ENCODE measurements around the gene HDGFL1. TPM values are rescaled to one million over a fixed set of nuclear protein-coding genes. Genes with fewer than 3 reads are reported as not detected.

The HDGFL1 gene
- total RNA-seq, 1 donor: not detected

- no peaks in the 10 kb centered on the region for H3K79me2 ChIP-seq (ENCODE audit: insufficient read depth, low read length)
- no peaks in the 10 kb centered on the region for H3K4me1 ChIP-seq (ENCODE audit: insufficient read depth, low read length)
- no peak overlapping the region for H2AFZ ChIP-seq (ENCODE audit: low read length)
- H3K27ac ChIP-seq (ENCODE audit: low read depth, low read length): no peak overlapping the region
- H3K4me2 ChIP-seq (ENCODE audit: insufficient read depth, low read length): no peak overlapping the region
- no peaks in the 10 kb centered on the region for H4K20me1 ChIP-seq (ENCODE audit: insufficient read depth, low read length)
- no peak for DNase-seq (ENCODE audit: insufficient read length, low spot score, missing footprints)
- H3K4me3 ChIP-seq (ENCODE audit: insufficient read depth, low read length): no peak overlapping the region
- no peaks in the 10 kb centered on the region for H3K36me3 ChIP-seq (ENCODE audit: insufficient read depth, low read length)
- no peak for TF ChIP-seq CTCF (IDR thresholded peaks at IDR 0.05; ENCODE audit: extremely low read depth, low read depth, low read length)
- H3K9me3 ChIP-seq (ENCODE audit: low read depth, low read length): no peaks in the 10 kb centered on the region
- no peaks in the 10 kb centered on the region for H3K27me3 ChIP-seq (ENCODE audit: insufficient read depth, low read length)
Measured at GRCh38 chr6:22558288-22558882, 11.0 kb upstream of the HDGFL1 start.

DNA sequence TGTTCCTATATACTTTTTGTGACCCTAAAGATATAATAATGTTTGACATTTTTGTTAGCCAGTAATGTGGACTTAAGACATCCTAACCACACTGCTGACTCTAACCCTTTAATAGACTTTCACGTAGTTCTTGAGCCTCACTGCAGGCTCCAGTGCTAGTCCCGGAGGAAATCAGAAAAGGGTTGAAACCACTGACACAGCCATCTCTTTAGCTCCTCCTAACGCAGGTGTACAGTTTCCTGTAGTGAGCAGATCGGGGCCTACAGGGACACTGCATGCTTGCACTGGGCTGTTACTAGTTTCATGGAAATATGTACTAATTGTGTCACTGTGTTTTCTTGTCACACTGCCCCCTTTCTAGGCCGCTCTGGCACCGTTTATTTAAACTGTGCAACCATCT, 512 bp upstream of the HDGFL1 start:
- Histone ChIP-seq H4K20me1 (ENCODE audit: insufficient read depth, low read length) (no peaks in the 10 kb centered on the region), H3K4me1 (ENCODE audit: insufficient read depth, low read length) (no peaks in the 10 kb centered on the region), H3K9me3 (ENCODE audit: low read depth, low read length) (no peaks in the 10 kb centered on the region), H3K4me2 (ENCODE audit: insufficient read depth, low read length) (no peak overlapping the region), H2AFZ (ENCODE audit: low read length) (no peak overlapping the region), H3K36me3 (ENCODE audit: insufficient read depth, low read length) (no peaks in the 10 kb centered on the region), H3K79me2 (ENCODE audit: insufficient read depth, low read length) (no peaks in the 10 kb centered on the region), H3K4me3 (ENCODE audit: insufficient read depth, low read length) (no peak overlapping the region), H3K27me3 (ENCODE audit: insufficient read depth, low read length) (no peaks in the 10 kb centered on the region), H3K27ac (ENCODE audit: low read depth, low read length) (no peak overlapping the region)
- TF ChIP-seq CTCF (IDR thresholded peaks at IDR 0.05; ENCODE audit: extremely low read depth, low read depth, low read length): no peak
- peak; percentile 42 for DNase-seq (ENCODE audit: insufficient read length, low spot score, missing footprints)

GRCh38 chr6:22570185-22570551, 802 bp downstream of the HDGFL1 start:
- Histone ChIP-seq H2AFZ (ENCODE audit: low read length) (no peak overlapping the region), H3K36me3 (ENCODE audit: insufficient read depth, low read length) (no peaks in the 10 kb centered on the region), H3K27ac (ENCODE audit: low read depth, low read length) (no peak overlapping the region), H4K20me1 (ENCODE audit: insufficient read depth, low read length) (no peaks in the 10 kb centered on the region), H3K9me3 (ENCODE audit: low read depth, low read length) (no peaks in the 10 kb centered on the region), H3K27me3 (ENCODE audit: insufficient read depth, low read length) (no peaks in the 10 kb centered on the region), H3K4me1 (ENCODE audit: insufficient read depth, low read length) (no peaks in the 10 kb centered on the region), H3K79me2 (ENCODE audit: insufficient read depth, low read length) (no peaks in the 10 kb centered on the region), H3K4me2 (ENCODE audit: insufficient read depth, low read length) (no peak overlapping the region), H3K4me3 (ENCODE audit: insufficient read depth, low read length) (no peak overlapping the region)
- DNase-seq (ENCODE audit: insufficient read length, low spot score, missing footprints): no peak
- TF ChIP-seq CTCF (IDR thresholded peaks at IDR 0.05; ENCODE audit: extremely low read depth, low read depth, low read length): no peak

DNA sequence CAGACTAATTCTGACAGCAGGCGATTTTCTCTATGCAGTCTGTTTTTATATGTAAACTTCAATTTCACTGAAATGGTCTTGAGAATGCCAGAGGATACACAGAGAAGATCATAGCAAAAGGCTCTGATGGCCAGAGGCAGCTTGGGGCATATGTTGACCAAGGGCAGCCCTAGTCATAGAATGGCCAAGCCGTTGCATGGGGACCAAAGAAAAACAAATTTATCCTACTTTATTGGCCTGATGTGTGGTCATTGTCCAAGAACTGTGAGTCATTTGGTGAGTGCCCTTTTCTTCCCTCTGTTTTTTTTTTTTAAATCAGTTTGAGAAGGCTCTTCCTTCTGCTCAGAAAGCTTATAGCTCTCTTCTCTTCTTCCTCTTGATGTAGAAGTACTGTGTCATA, 5.8 kb downstream of the HDGFL1 start:
- peaks cover 3% of the 10 kb centered on the region for H3K4me1 ChIP-seq (ENCODE audit: insufficient read depth, low read length)
- DNase-seq (ENCODE audit: insufficient read length, low spot score, missing footprints): peak; percentile 83

More for the DNA sequence above, 5.8 kb downstream of the HDGFL1 start:
- H2AFZ ChIP-seq (ENCODE audit: low read length): no peak overlapping the region
- H3K4me2 ChIP-seq (ENCODE audit: insufficient read depth, low read length): no peak overlapping the region
- no peaks in the 10 kb centered on the region for H4K20me1 ChIP-seq (ENCODE audit: insufficient read depth, low read length)
- H3K4me3 ChIP-seq (ENCODE audit: insufficient read depth, low read length): no peak overlapping the region
- H3K79me2 ChIP-seq (ENCODE audit: insufficient read depth, low read length): no peaks in the 10 kb centered on the region
- no peaks in the 10 kb centered on the region for H3K36me3 ChIP-seq (ENCODE audit: insufficient read depth, low read length)
- H3K27ac ChIP-seq (ENCODE audit: low read depth, low read length): no peak overlapping the region
- no peaks in the 10 kb centered on the region for H3K9me3 ChIP-seq (ENCODE audit: low read depth, low read length)
- no peaks in the 10 kb centered on the region for H3K27me3 ChIP-seq (ENCODE audit: insufficient read depth, low read length)
- TF ChIP-seq CTCF (IDR thresholded peaks at IDR 0.05; ENCODE audit: extremely low read depth, low read depth, low read length): no peak
